K562 (cell line): ENCODE results near the gene BMP6. TPM values are rescaled to one million over a fixed set of nuclear protein-coding genes. Genes with fewer than 3 reads are reported as not detected.

Source experiments
- ATAC-seq: fragments of 200-7000 bp; cut with Tn5 transposase; 3 replicates; pipeline ENCODE4 v1.9.1; 2020; ENCODE audit warnings: moderate library complexity
- BruUV-seq: library from RNA; stranded (reverse); fragments of 400-500 nt; replicated peaks from 2 replicates; lab custom pipeline; 2021; lab: Mats Ljungman, UMichigan
- CTCF ChIA-PET: fragments of 300-600 bp; formaldehyde crosslinking; extraction: SDS; loops from one replicate; lab custom pipeline; 2021; ENCODE audit warnings: low intra/inter-chr PET ratio; lab: Yijun Ruan, JAX
- POLR2A ChIA-PET: fragments of 300-600, 350-650 bp; sonication (Branson Sonifier 250); formaldehyde crosslinking; extraction: SDS; loops from one replicate; lab custom pipeline; 2021; ENCODE audit warnings: antibody characterized with exemption, inconsistent platforms; lab: Yijun Ruan, JAX
- DNase-seq, 4 experiments: peaks; one replicate each; pipeline versions ENCODE4 v3.0.0 to v3.0.0-alpha.2; 2011 to 2018; ENCODE audit warnings: low spot score in 3 of 4, mixed read lengths in 3 of 4; ENCODE audit errors: extremely low read depth in 1 of 4
- FAIRE-seq: peaks from 2 replicates; lab custom pipeline; 2011; peaks lifted over from hg19 to GRCh38; lab: Jason Lieb, UNC
- H2AFZ ChIP-seq: 2 replicates; pipeline ENCODE4 v1.6.0; 2011; ENCODE audit warnings: low read depth, low read length, control low read depth, inconsistent platforms
- H3K27ac ChIP-seq: fragments of 200-600 bp; 3 replicates; pipeline ENCODE4 v1.8.0; 2011; ENCODE audit warnings: low read depth, mild to moderate bottlenecking, control low read depth, inconsistent platforms, low read length, moderate library complexity, mixed read lengths; ENCODE audit errors: extremely low read depth
- H3K27me3 ChIP-seq, 2 experiments: fragments of 300-600 bp in 1 of 2; 2 replicates in 1 of 2; 3 replicates in 1 of 2; pipeline versions ENCODE4 v1.6.0 to v1.8.0; 2011; ENCODE audit warnings: inconsistent platforms in 2 of 2, low read length in 2 of 2, mild to moderate bottlenecking in 1 of 2, mixed read lengths in 1 of 2, moderate library complexity in 1 of 2; ENCODE audit not compliant: control insufficient read depth in 2 of 2, insufficient read depth in 2 of 2
- H3K36me3 ChIP-seq: fragments of 300-600 bp; 3 replicates; pipeline ENCODE4 v1.8.0; 2011; ENCODE audit warnings: mild to moderate bottlenecking, low read length, inconsistent platforms; ENCODE audit not compliant: control insufficient read depth, insufficient read depth
- H3K4me1 ChIP-seq, 2 experiments: fragments of 200-600 bp in 1 of 2; replicated peaks in 1 of 2; 2 replicates in 1 of 2; 3 replicates in 1 of 2; pipeline versions ENCODE4 v1.5.1 to v1.8.0; 2011; ENCODE audit warnings: inconsistent platforms in 2 of 2, low read length in 2 of 2, mild to moderate bottlenecking in 1 of 2, mixed read lengths in 1 of 2, moderate library complexity in 1 of 2; ENCODE audit not compliant: control insufficient read depth in 2 of 2, insufficient read depth in 2 of 2
- H3K4me2 ChIP-seq: 2 replicates; pipeline ENCODE4 v1.6.1; 2011; ENCODE audit warnings: low read length, control low read depth, inconsistent platforms, mixed read lengths; ENCODE audit not compliant: insufficient read depth
- H3K4me3 ChIP-seq: fragments of 200-600 bp; sonication (generic), shearing (Covaris generic); 2 replicates; pipeline ENCODE4 v1.5.1; 2016; ENCODE audit warnings: control low read depth, inconsistent platforms
- H3K79me2 ChIP-seq: fragments of 200-600 bp; 3 replicates; pipeline ENCODE4 v1.8.0; 2011; ENCODE audit warnings: low read length, inconsistent platforms; ENCODE audit not compliant: control insufficient read depth, insufficient read depth
- H3K9ac ChIP-seq, 2 experiments: 2 replicates each; pipeline versions ENCODE4 v1.6.0 to v1.6.1; 2011; ENCODE audit warnings: low read depth in 2 of 2, low read length in 2 of 2, control low read depth in 1 of 2, inconsistent platforms in 1 of 2, mild to moderate bottlenecking in 1 of 2, mixed read lengths in 1 of 2; ENCODE audit not compliant: insufficient read depth in 1 of 2
- H3K9me1 ChIP-seq: one replicate; pipeline ENCODE4 v1.6.0; 2011; ENCODE audit warnings: inconsistent platforms, mild to moderate bottlenecking, low read length, moderate library complexity; ENCODE audit not compliant: control insufficient read depth, insufficient read depth
- H3K9me3 ChIP-seq: replicated peaks from 2 replicates; pipeline ENCODE4 v1.5.1; 2011; ENCODE audit warnings: low read depth, low read length, inconsistent platforms; ENCODE audit not compliant: control insufficient read depth, insufficient read depth
- H4K20me1 ChIP-seq: replicated peaks from 2 replicates; pipeline ENCODE4 v1.6.1; 2011; ENCODE audit warnings: low read length, inconsistent platforms, mixed read lengths; ENCODE audit not compliant: control insufficient read depth, insufficient read depth
- CSDE1 ChIP-seq, 2 experiments: fragments of 450-650 bp; IDR thresholded peaks; 2 replicates each; pipeline ENCODE4 v1.6.1; 2016; ENCODE audit warnings: mild to moderate bottlenecking in 1 of 2
- ESRRB ChIP-seq: fragments of 250-450 bp; sonication (Bioruptor Pico); IDR thresholded peaks from 2 replicates; pipeline ENCODE4 v1.5.0; 2020; ENCODE audit warnings: mild to moderate bottlenecking, moderate library complexity, borderline replicate concordance
- FOXK2 ChIP-seq, 2 experiments: fragments of 450-650 bp; IDR thresholded peaks in 1 of 2; conservative IDR thresholded peaks in 1 of 2; 2 replicates each; pipeline ENCODE4 v1.6.1; 2016; ENCODE audit warnings: low read depth in 2 of 2, mild to moderate bottlenecking in 1 of 2
- HMG20B ChIP-seq: fragments of 250-450 bp; sonication (Bioruptor Pico); IDR thresholded peaks from 2 replicates; pipeline ENCODE4 v1.5.0; 2021; ENCODE audit warnings: mild to moderate bottlenecking
- ILF3 ChIP-seq: fragments of 450-650 bp; IDR thresholded peaks from 2 replicates; pipeline ENCODE4 v1.6.1; 2018; ENCODE audit warnings: antibody characterized with exemption, mild to moderate bottlenecking, moderate library complexity, borderline replicate concordance
- KDM4B ChIP-seq, 2 experiments: fragments of 450-650 bp in 1 of 2; sonication (generic) in 1 of 2; IDR thresholded peaks; 2 replicates each; pipeline ENCODE4 v1.6.1; 2016 to 2017; ENCODE audit warnings: borderline replicate concordance in 2 of 2, antibody characterized with exemption in 1 of 2, low read depth in 1 of 2, mild to moderate bottlenecking in 1 of 2
- MTA1 ChIP-seq: fragments of 450-650 bp; IDR thresholded peaks from 2 replicates; pipeline ENCODE4 v1.6.1; 2017; ENCODE audit warnings: borderline replicate concordance
- NFIX ChIP-seq: fragments of 250-450 bp; sonication (Bioruptor Pico); IDR thresholded peaks from 2 replicates; pipeline ENCODE4 v1.4.0; 2020; ENCODE audit warnings: low read depth, mild to moderate bottlenecking, moderate library complexity
- NRF1 ChIP-seq, 2 experiments: fragments of 450-650 bp; IDR thresholded peaks in 1 of 2; conservative IDR thresholded peaks in 1 of 2; 2 replicates each; pipeline ENCODE4 v1.6.1; 2014; ENCODE audit warnings: mild to moderate bottlenecking in 2 of 2
- POLR2A ChIP-seq: fragments of 450-650 bp; conservative IDR thresholded peaks from 2 replicates; pipeline ENCODE4 v1.6.1; 2016
- SMAD3 ChIP-seq: fragments of 450-650 bp; formaldehyde crosslinking; conservative IDR thresholded peaks from 2 replicates; pipeline ENCODE4 v1.4.0; 2020; ENCODE audit warnings: mild to moderate bottlenecking
- SREBF1 ChIP-seq: fragments of 150-350 bp; IDR thresholded peaks from 2 replicates; pipeline ENCODE4 v1.6.1; 2014; ENCODE audit warnings: antibody characterized with exemption, low read depth, low read length, borderline replicate concordance
- ZC3H11A ChIP-seq: IDR thresholded peaks from 2 replicates; pipeline ENCODE4 v1.6.1; 2012; ENCODE audit warnings: low read depth, low read length, improper control_type of control experiment
- ZNF77 ChIP-seq: fragments of 250-450 bp; sonication (Bioruptor Pico); IDR thresholded peaks from 2 replicates; pipeline ENCODE4 v1.5.0; 2020
- WGBS: fragments of 100-300 bp; shearing (Covaris generic); methylation state at CpG from one replicate; pipeline ENCODE4 v1.1.6; 2016; ENCODE audit warnings: low coverage, mixed read lengths; ENCODE audit not compliant: insufficient coverage; ENCODE audit errors: missing lambda C conversion rate; 5-methylcytosine and 5-hydroxymethylcytosine counted together
- in situ Hi-C: fragments of 300-500 bp; cut with MboI; formaldehyde crosslinking; loops from 4 replicates; pipeline ENCODE4 v1.15.0; 2018; ENCODE audit warnings: inconsistent platforms, mixed read lengths
- intact Hi-C: fragments of 100-400 bp; cut with micrococcal nuclease; formaldehyde crosslinking; loops from 2 replicates; pipeline ENCODE4 v1.14.2; 2022
- polyA plus RNA-seq, 8 experiments: library from polyadenylated mRNA; depleted of rRNA in 4 of 8; stranded (reverse) in 5 of 8; unstranded in 3 of 8; fragments of >200 nt; fragmentation: Nextera tagmentation in 2 of 8; fragmentation: Illumina TruSeq in 1 of 8; extraction: Ambion mirVana in 2 of 8; extraction: Trizol in 1 of 8; gene quantifications; 2 replicates each; pipeline versions ENCODE4 v1.2.1 to v1.2.3, GENCODE V29; 2011 to 2014; ENCODE audit warnings: inconsistent platforms in 1 of 8, missing spikeins in 1 of 8
- total RNA-seq, 7 experiments: library from RNA; depleted of rRNA in 6 of 7; stranded (reverse); fragments of >200 nt in 6 of 7; fragmentation: Illumina TruSeq in 2 of 7; extraction: Trizol in 2 of 7; gene quantifications; 2 replicates each; pipeline versions ENCODE4 v1.2.1 to v1.2.3, GENCODE V29; 2011 to 2021; ENCODE audit warnings: low replicate concordance in 1 of 7
- TF ChIP-seq, protein P1 (sequence below), 3 experiments: fragments of 200-800 bp in 1 of 3; sonication (Bioruptor generic) in 1 of 3; sonication (generic) in 1 of 3; formaldehyde crosslinking in 1 of 3; IDR thresholded peaks; 2 replicates each; pipeline versions ENCODE4 v1.6.1 to v1.8.0; 2016 to 2022; ENCODE audit warnings: mild to moderate bottlenecking in 2 of 3, missing compliant biosample characterization in 2 of 3, missing genetic modification characterization in 2 of 3, missing genetic modification reagents in 1 of 3
- TF ChIP-seq, protein P2 (sequence below), 2 experiments: fragments of 450-650 bp; IDR thresholded peaks; 2 replicates each; pipeline ENCODE4 v1.6.1; 2018; ENCODE audit warnings: mild to moderate bottlenecking in 2 of 2, low read depth in 1 of 2; ENCODE audit not compliant: partially characterized antibody in 2 of 2

The BMP6 gene
- total and polyA plus RNA-seq, 9 of the 15 experiments (the other 6 are each of a cell fraction or from before 2014, with no cell fraction given) = 0.01 to 0.13 (median 0.06) TPM; not detected in 3

DNA sequence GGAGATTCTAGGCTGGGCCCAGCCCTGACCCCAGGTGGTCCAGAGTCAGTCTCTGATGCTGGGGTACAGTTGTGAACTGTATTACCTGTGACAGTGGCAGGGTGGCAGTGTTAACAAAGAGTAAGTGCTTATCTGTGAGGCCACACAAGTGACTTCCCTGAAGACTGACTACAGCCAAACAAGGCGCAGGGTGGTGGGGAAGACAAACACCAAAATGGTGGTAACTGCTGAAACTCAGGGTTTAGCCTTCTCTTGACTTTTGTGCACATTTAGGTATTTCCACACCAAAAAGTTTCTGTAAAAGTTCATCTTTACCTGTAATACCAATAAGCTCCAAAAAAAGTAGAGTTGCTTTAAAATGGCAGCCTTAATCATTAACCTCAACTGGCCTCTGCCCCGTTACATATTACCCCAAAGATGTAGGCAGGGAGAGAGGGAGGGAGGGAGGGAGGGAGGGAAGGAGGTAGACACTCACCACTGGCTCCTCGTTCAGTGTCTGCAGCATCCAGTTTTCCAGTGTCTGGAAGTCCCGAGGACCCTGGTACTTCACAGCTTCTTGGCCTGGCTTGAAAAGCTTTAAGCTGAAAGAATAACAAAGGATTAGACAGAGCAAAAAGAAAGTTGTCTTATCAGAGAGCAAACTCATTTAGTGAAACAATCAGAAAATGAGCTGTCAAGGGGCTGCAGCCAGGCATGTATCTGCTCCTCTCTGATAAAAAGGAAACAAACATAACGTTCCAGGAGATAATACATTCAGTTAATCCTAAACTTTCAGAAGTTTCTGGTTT lies 173.4 kb downstream of the BMP6 start:
- no peak overlapping the region for H2AFZ ChIP-seq
- peak; percentile 91 for FAIRE-seq
- peak overlapping the region; percentile 66; the same call in 2 of the 3 replicates for H3K27ac ChIP-seq
- peak; percentile 87 for ATAC-seq
- WGBS = 11% methylated on average over 4 of the region's 5 CpGs
- in situ Hi-C loops (no loop called here), intact Hi-C loops (loop anchor here (1.0 to 5.0 kb wide), 4 partner anchors 76 to 320 kb away; partner anchors contain the start of gene BLOC1S5)
- H3K4me1 ChIP-seq = peaks cover 5 to 34% of the 10 kb centered on the region in 2 experiments
- no peak overlapping the region for H3K4me3 ChIP-seq
- BruUV-seq = no TSS peak
- peak; percentile 42 to 83 (median 66) for DNase-seq
- H3K9me1 ChIP-seq = peaks cover 14% of the 10 kb centered on the region
- CTCF ChIA-PET = interaction anchor here (0.9 to 2.1 kb wide), 3 partner anchors 93 to 320 kb away, joined by 4 to 12 read pairs (median 11); no protein-coding TSS in a partner anchor
- H3K79me2 ChIP-seq = peaks cover 15% of the 10 kb centered on the region; the same call in 2 of the 3 replicates
- H3K9me3 ChIP-seq = no peaks in the 10 kb centered on the region
- no peak overlapping the region for H3K9ac ChIP-seq
- peak overlapping the region; percentile 23; the same call in 1 of the 2 replicates for H3K4me2 ChIP-seq
- H3K36me3 ChIP-seq = peaks cover 96% of the 10 kb centered on the region
- POLR2A ChIA-PET = interaction anchor here (0.7 to 2.4 kb wide), 7 partner anchors 9 to 139 kb away, joined by 3 to 29 read pairs (median 5); partner anchors contain the start of gene TXNDC5
- H3K27me3 ChIP-seq = no peaks in the 10 kb centered on the region
- peaks cover 60% of the 10 kb centered on the region for H4K20me1 ChIP-seq
- no peak for TF ChIP-seq ZC3H11A
- no peak for TF ChIP-seq NFIX
- no peak for TF ChIP-seq SREBF1
- no peak for TF ChIP-seq HMG20B (CRISPR knock-in tag)
- no peak for TF ChIP-seq ZNF77 (CRISPR knock-in tag)
- TF ChIP-seq CSDE1 (IDR thresholded peaks at IDR 0.05) = no peak
- 0 out of 2 replicates have a peak, but pooled peaks have one; percentile 5 for TF ChIP-seq SMAD3 (CRISPR knock-in tag)
- peak in 1 of 2 experiments; percentile 38; a peak in 2 of 4 replicates for TF ChIP-seq FOXK2 (conservative IDR thresholded peaks at IDR 0.05 in 1 of 2, IDR thresholded peaks at IDR 0.05 in 1 of 2; ENCODE audit: low read depth in 2 of 2)
- no peak for TF ChIP-seq NRF1 (conservative IDR thresholded peaks at IDR 0.05 in 1 of 2, IDR thresholded peaks at IDR 0.05 in 1 of 2)
- no peak for TF ChIP-seq ESRRB (CRISPR knock-in tag)
- TF ChIP-seq MTA1 = peak; percentile 55; the same call in 1 of the 2 replicates
- TF ChIP-seq, protein P1, sequence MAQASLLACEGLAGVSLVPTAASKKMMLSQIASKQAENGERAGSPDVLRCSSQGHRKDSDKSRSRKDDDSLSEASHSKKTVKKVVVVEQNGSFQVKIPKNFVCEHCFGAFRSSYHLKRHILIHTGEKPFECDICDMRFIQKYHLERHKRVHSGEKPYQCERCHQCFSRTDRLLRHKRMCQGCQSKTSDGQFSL (CRISPR knock-in tag; IDR thresholded peaks at IDR 0.05) = no peak
- TF ChIP-seq, protein P1 (tag; IDR thresholded peaks at IDR 0.05) = no peak
- no peak for TF ChIP-seq KDM4B (IDR thresholded peaks at IDR 0.05; ENCODE audit: borderline replicate concordance in 2 of 2, low read depth in 1 of 2)
- TF ChIP-seq, protein P2, sequence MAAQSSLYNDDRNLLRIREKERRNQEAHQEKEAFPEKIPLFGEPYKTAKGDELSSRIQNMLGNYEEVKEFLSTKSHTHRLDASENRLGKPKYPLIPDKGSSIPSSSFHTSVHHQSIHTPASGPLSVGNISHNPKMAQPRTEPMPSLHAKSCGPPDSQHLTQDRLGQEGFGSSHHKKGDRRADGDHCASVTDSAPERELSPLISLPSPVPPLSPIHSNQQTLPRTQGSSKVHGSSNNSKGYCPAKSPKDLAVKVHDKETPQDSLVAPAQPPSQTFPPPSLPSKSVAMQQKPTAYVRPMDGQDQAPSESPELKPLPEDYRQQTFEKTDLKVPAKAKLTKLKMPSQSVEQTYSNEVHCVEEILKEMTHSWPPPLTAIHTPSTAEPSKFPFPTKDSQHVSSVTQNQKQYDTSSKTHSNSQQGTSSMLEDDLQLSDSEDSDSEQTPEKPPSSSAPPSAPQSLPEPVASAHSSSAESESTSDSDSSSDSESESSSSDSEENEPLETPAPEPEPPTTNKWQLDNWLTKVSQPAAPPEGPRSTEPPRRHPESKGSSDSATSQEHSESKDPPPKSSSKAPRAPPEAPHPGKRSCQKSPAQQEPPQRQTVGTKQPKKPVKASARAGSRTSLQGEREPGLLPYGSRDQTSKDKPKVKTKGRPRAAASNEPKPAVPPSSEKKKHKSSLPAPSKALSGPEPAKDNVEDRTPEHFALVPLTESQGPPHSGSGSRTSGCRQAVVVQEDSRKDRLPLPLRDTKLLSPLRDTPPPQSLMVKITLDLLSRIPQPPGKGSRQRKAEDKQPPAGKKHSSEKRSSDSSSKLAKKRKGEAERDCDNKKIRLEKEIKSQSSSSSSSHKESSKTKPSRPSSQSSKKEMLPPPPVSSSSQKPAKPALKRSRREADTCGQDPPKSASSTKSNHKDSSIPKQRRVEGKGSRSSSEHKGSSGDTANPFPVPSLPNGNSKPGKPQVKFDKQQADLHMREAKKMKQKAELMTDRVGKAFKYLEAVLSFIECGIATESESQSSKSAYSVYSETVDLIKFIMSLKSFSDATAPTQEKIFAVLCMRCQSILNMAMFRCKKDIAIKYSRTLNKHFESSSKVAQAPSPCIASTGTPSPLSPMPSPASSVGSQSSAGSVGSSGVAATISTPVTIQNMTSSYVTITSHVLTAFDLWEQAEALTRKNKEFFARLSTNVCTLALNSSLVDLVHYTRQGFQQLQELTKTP (IDR thresholded peaks at IDR 0.05; ENCODE audit: low read depth in 1 of 2, partially characterized antibody in 2 of 2) = peak in 1 of 2 experiments; percentile 33
- no peak for TF ChIP-seq POLR2A
- peak; percentile 91; the same call in 1 of the 2 replicates for TF ChIP-seq ILF3
